Activated CD4-positive, alpha-beta memory T cell treated with anti-CD3 and anti-CD28 coated beads for 36 hours (primary cell): ENCODE data around the gene GAL. TPM values are rescaled to one million over a fixed set of nuclear protein-coding genes. Genes with fewer than 3 reads are reported as not detected.

Experiments used
- CTCF ChIA-PET: fragments of 350-600 bp; sonication (Branson Sonifier 250); formaldehyde crosslinking; loops from one replicate; lab custom pipeline; 2021; ENCODE audit warnings: antibody characterized with exemption, inconsistent platforms; lab: Charles Lee
- POLR2A ChIA-PET: fragments of 350-600 bp; sonication (Branson Sonifier 250); formaldehyde crosslinking; loops from one replicate; lab custom pipeline; 2021; ENCODE audit warnings: antibody characterized with exemption; lab: Charles Lee
- DNase-seq: peaks from one replicate; pipeline ENCODE4 v3.0.0-alpha.2; 2020
- H3K27ac Mint-ChIP-seq: one replicate; pipeline ENCODE4 v1.8.0; 2021; ENCODE audit warnings: mixed read lengths
- H3K27me3 Mint-ChIP-seq: one replicate; pipeline ENCODE4 v1.8.0; 2021; ENCODE audit warnings: mixed read lengths
- H3K36me3 Mint-ChIP-seq: one replicate; pipeline ENCODE4 v1.8.0; 2021; ENCODE audit warnings: mixed read lengths
- H3K4me1 Mint-ChIP-seq: one replicate; pipeline ENCODE4 v1.8.0; 2021; ENCODE audit warnings: low read depth, mixed read lengths
- H3K4me3 Mint-ChIP-seq: one replicate; pipeline ENCODE4 v1.8.0; 2021; ENCODE audit warnings: mild to moderate bottlenecking, mixed read lengths
- H3K9me3 Mint-ChIP-seq: one replicate; pipeline ENCODE4 v1.8.0; 2021; ENCODE audit warnings: mixed read lengths
- intact Hi-C: fragments of 100-400 bp; cut with micrococcal nuclease; formaldehyde crosslinking; loops from one replicate; pipeline ENCODE4 v1.15.1; 2023
- total RNA-seq, 2 experiments: library from RNA; stranded (reverse); gene quantifications; one replicate each; pipeline ENCODE4 v1.2.3, GENCODE V29; 2021

GAL gene
- total RNA-seq, 2 experiments from 2014 or later, result 0.97 to 1.3 TPM

DNA sequence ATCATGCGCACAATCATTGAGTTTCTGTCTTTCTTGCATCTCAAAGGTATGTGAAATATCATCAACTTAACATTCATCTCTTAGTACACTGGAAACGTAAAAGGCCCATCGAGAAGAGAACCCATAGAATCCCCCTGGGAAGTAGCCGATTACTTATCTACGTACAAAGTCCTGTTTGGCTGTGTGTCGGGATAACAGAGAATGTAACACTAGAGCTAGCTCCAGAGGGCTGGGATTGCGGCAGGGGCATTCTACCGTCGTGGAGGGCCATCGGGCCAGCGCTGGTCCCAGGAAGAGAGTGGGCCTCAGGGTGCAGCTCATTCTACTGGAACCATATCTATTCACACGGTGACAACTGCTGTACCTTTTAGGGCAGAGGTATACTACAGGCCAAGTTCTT lies 4.5 kb downstream of the GAL start:
- no peaks in the 10 kb centered on the region for H3K9me3 Mint-ChIP-seq
- no peak overlapping the region for H3K4me3 Mint-ChIP-seq
- no peak for DNase-seq
- no peak overlapping the region for H3K27ac Mint-ChIP-seq
- intact Hi-C loops, result no loop called here
- CTCF ChIA-PET, result no interaction called here
- no peaks in the 10 kb centered on the region for H3K36me3 Mint-ChIP-seq
- peaks cover 26% of the 10 kb centered on the region for H3K27me3 Mint-ChIP-seq
- POLR2A ChIA-PET, result no interaction called here
- peaks cover 20% of the 10 kb centered on the region for H3K4me1 Mint-ChIP-seq

DNA sequence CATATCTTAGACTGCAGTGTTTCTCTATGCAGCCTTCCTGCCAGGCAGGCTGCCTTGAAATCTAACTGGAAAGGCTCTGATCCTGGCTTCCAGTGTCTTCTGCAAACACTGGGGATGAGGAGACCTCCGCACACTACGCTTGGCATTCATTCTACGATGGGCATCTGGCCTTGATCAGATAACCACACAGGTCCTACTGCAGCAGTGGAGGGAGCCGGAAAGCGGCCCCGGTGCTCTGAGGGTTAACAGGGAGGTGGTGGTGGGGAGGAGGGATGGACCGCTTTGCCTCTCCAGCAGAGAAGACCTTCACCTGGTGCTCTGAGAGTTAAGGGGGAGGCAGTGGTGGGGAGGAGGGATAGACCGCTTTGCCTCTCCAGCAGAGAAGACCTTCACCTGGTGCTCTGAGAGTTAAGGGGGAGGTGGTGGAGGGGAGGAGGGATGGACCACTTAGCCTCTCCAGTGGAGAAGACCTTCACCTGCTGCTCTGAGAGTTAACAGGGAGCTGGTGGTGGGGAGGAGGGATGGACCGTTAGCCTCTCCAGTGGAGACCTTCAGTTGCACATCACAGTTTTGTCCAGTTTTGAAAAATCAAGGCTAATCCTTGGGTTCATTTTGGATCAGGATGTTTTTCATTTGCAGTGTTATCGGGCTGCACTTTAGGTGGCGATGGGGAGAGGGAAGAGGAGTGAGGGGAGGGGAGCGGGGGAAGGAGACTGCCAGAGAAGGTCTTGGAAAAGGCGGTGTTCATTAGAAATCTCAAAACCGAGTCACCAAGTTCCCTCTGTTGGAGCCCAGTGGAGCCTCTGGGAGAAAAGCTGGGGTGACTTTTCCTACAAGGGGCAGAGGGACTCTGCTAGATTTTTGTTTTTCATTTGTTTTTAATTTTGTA lies 5.6 kb downstream of the GAL start:
- no peak overlapping the region for H3K4me3 Mint-ChIP-seq
- CTCF ChIA-PET, result no interaction called here
- H3K27ac Mint-ChIP-seq, result no peak overlapping the region
- POLR2A ChIA-PET, result no interaction called here
- DNase-seq, result no peak
- H3K4me1 Mint-ChIP-seq, result peaks cover 20% of the 10 kb centered on the region
- peaks cover 24% of the 10 kb centered on the region for H3K27me3 Mint-ChIP-seq
- intact Hi-C loops, result no loop called here
- no peaks in the 10 kb centered on the region for H3K9me3 Mint-ChIP-seq
- no peaks in the 10 kb centered on the region for H3K36me3 Mint-ChIP-seq

DNA sequence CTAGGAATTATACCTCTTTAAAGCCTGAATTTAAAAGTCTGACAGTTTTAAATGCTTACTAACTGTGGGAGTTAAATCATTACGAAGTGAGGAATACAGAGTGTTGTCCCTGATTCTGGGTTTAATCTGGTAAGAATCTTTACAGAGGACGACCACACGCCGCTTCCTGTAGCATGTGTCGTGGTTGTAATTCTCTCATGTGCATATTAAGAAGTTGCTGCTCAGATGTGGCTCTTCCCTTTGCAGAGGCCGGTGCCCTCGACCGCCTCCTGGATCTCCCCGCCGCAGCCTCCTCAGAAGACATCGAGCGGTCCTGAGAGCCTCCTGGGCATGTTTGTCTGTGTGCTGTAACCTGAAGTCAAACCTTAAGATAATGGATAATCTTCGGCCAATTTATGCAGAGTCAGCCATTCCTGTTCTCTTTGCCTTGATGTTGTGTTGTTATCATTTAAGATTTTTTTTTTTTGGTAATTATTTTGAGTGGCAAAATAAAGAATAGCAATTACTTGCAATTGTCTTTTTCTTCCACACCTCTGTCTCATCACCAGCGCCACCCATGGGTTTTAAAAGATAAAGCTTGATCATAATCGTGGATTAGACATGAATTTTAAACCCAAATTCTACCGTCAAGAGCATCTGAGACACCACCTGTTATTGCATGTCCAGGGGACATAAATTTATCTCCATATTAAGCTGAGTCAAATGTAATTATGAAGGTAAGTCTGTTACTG lies 6.5 kb downstream of the GAL start:
- intact Hi-C loops, result no loop called here
- H3K4me3 Mint-ChIP-seq, result peak overlapping the region; percentile 3
- POLR2A ChIA-PET, result no interaction called here
- peaks cover 16% of the 10 kb centered on the region for H3K27me3 Mint-ChIP-seq
- DNase-seq, result peak; percentile 48
- peaks cover 20% of the 10 kb centered on the region for H3K4me1 Mint-ChIP-seq
- CTCF ChIA-PET, result interaction anchor here (0.8 to 1.2 kb wide), 3 partner anchors 35 to 154 kb away, joined by 3 to 5 read pairs (median 3); no protein-coding TSS in a partner anchor
- H3K9me3 Mint-ChIP-seq, result no peaks in the 10 kb centered on the region
- no peaks in the 10 kb centered on the region for H3K36me3 Mint-ChIP-seq
- no peak overlapping the region for H3K27ac Mint-ChIP-seq

DNA sequence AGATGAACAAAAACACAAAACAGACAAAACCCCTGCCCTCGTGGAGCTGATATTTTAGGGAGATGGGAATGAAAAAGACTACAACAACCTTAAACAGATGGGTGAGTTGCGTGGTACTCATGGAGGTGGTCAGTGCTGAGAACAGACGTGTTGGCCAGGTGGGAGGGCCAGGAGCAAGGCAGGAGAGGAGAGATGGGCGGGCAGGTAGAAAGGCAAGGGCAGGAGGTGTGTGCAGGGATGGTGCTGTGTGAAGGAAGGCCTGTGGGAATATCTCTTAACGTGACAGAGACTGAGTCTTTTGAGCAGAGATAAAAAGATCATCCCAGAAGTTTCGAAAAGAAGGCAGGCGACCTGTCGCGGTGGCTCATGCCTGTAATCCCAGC lies 7.0 kb downstream of the GAL start:
- no peak for DNase-seq
- intact Hi-C loops, result no loop called here
- ChIA-PET POLR2A (no interaction called here), CTCF (interaction anchor here (0.8 to 1.2 kb wide), 3 partner anchors 34 to 153 kb away, joined by 3 to 5 read pairs (median 3); no protein-coding TSS in a partner anchor)
- Mint-ChIP-seq H3K27me3 (peaks cover 10% of the 10 kb centered on the region), H3K36me3 (peaks cover under 1% of the 10 kb centered on the region), H3K4me1 (peaks cover 20% of the 10 kb centered on the region), H3K4me3 (no peak overlapping the region), H3K9me3 (peaks cover 3% of the 10 kb centered on the region), H3K27ac (no peak overlapping the region)

DNA sequence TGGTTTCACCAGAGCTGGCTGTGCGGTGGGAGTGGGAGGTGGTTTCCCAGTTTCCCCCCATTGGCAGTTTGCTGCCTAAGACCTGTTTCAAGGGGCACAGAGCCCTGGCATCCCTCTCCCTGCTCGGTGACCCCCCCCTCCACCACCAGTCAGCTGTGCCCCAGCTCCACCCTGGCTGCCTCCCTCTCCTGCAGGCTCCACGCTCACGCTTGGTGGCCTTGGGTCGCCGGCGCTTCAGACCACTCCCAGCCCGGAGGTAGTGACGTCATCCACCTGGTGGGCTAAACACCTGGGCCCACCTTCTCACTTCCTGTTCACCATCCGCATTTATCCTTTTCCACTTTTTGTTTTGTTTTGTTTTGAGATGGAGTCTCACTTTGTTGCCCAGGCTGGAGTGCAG lies 7.8 kb downstream of the GAL start:
- peaks cover 2% of the 10 kb centered on the region for H3K36me3 Mint-ChIP-seq
- no peak overlapping the region for H3K27ac Mint-ChIP-seq
- peaks cover 9% of the 10 kb centered on the region for H3K27me3 Mint-ChIP-seq
- no peak overlapping the region for H3K4me3 Mint-ChIP-seq
- CTCF ChIA-PET, result interaction anchor here (0.9 to 1.2 kb wide), 2 partner anchors 49 to 152 kb away, joined by 3 to 5 read pairs; no protein-coding TSS in a partner anchor
- POLR2A ChIA-PET, result no interaction called here
- peaks cover 20% of the 10 kb centered on the region for H3K4me1 Mint-ChIP-seq
- DNase-seq, result no peak
- intact Hi-C loops, result no loop called here
- H3K9me3 Mint-ChIP-seq, result peaks cover 7% of the 10 kb centered on the region

DNA sequence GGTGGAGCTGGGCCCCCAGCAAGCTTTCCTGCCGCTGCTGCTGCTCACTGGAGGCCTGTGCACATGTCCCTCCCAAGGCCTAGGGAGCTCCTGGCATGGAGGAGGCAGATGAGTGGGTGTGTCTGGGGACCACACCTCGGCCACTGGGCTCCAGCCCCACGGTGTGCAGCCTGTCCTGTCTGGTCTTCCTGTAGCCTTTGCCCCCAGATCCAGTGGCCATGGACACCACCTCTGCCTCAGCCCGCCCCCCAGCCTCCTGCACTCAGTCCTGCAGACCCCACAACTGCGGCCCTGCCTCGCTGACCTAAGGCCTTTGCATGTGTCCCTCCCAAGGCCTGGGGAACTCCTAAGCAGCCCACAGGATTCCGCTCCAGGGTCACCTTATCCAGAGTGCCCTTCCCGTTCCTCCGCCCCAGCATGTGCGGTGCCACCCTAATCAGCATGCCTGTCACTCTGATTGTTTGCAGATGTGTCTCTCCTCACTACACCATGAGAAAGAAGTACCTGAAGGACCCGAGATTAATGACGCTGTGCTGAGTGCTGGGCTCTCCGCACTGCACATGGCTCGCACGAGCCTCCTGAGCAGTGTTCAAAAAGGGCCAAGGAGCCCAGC lies 8.6 kb downstream of the GAL start:
- no peak overlapping the region for H3K27ac Mint-ChIP-seq
- DNase-seq, result no peak

DNA sequence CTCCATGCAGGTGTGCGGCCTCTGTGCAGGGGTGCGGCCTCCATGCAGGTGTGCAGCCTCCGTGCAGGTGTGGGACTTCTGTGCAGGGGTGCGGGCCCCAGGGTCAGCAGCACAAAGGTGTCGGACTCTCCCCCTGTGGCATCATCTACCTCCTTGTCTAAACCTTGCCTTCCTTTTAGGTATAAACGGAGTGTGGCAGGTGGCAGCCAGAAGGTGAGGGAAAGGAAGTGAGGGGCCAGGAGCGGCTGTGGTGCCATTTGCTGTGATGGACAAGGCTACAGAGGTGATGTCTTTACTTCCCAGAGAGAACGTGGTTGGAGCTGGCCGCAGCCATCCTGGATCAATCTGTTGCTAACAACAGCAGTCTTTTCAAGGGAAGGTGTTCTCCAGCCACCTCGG lies 9.1 kb downstream of the GAL start:
- Mint-ChIP-seq H3K9me3 (peaks cover 10% of the 10 kb centered on the region), H3K27ac (no peak overlapping the region), H3K4me1 (peaks cover 20% of the 10 kb centered on the region), H3K36me3 (peaks cover 5% of the 10 kb centered on the region), H3K4me3 (no peak overlapping the region), H3K27me3 (peaks cover 8% of the 10 kb centered on the region)
- POLR2A ChIA-PET, result no interaction called here
- DNase-seq, result no peak
- CTCF ChIA-PET, result no interaction called here
- intact Hi-C loops, result no loop called here

More for the DNA sequence above, 8.6 kb downstream of the GAL start:
- Mint-ChIP-seq H3K27me3 (peaks cover 8% of the 10 kb centered on the region), H3K4me1 (peaks cover 20% of the 10 kb centered on the region), H3K36me3 (peaks cover 5% of the 10 kb centered on the region), H3K9me3 (peaks cover 10% of the 10 kb centered on the region), H3K4me3 (no peak overlapping the region)
- CTCF ChIA-PET, result no interaction called here
- intact Hi-C loops, result no loop called here
- POLR2A ChIA-PET, result no interaction called here

DNA sequence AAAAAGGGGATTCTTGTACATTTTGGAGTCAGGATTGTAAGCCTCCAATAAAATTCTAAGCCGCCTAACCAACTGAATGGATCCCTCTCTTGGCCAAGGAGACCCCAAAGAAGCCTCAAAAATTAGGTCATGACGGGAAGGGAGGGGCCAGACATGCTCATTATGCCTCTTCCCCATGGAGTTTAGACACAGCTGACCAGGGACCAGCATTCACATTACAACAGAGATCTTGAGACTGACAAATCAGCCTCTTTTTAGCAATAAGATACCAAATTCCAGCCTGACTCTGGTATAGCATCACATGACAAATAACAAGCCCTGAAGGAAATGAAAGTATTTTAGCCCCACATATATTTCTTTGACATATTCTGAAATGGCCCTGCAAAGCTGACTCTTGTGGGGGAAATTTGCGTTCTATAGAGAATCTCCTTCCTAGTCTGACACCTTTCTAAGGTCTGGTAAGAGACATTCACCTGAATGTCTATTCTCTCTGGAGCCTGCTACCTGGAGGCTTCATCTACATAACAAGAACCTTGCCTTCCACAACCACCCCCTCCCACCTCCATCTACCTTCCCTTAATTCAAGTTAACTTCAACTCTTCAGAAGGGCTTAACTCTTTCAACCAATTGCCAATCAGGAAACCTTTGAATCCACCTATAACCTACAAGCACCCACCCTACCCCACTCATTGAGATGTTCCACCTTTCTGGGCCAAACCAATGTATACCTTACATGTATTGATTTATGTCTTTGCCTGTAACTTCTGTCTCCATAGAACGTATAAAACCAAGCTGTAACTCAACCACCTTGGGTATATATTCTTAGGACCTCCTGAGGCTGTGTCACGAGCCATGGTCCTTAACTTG lies 10.3 kb downstream of the GAL start:
- ChIA-PET CTCF (interaction anchor here (0.6 kb wide), 1 partner anchor 149 kb away, joined by 3 read pairs; no protein-coding TSS in a partner anchor), POLR2A (no interaction called here)
- peaks cover 10% of the 10 kb centered on the region for H3K9me3 Mint-ChIP-seq
- H3K27ac Mint-ChIP-seq, result no peak overlapping the region
- peaks cover 6% of the 10 kb centered on the region for H3K36me3 Mint-ChIP-seq
- intact Hi-C loops, result no loop called here
- peaks cover 19% of the 10 kb centered on the region for H3K4me1 Mint-ChIP-seq
- no peak for DNase-seq
- H3K27me3 Mint-ChIP-seq, result peaks cover 8% of the 10 kb centered on the region
- no peak overlapping the region for H3K4me3 Mint-ChIP-seq

DNA sequence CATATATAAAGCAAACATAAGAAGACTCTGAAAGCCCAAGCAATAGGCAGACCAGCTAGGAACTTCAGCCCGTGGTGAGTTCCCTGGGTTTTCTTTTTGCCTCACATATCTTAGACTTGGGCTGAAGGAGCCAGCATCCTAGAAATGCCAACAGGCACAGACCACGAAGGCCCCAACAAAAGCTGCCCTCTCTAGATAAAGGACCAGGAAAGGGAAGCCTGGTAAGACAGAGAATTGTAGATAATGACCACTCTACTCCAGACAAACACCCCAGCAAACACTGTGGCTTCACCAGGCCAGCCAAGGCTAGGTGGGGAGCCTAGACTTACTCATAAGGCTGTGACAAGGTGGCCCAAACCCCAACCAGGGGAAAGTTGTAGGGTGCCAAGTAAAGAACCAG lies 11.2 kb downstream of the GAL start:
- no peak overlapping the region for H3K27ac Mint-ChIP-seq
- POLR2A ChIA-PET, result no interaction called here
- no peak overlapping the region for H3K4me3 Mint-ChIP-seq
- H3K9me3 Mint-ChIP-seq, result peaks cover 10% of the 10 kb centered on the region
- CTCF ChIA-PET, result no interaction called here
- peaks cover 8% of the 10 kb centered on the region for H3K27me3 Mint-ChIP-seq
- DNase-seq, result no peak
- H3K4me1 Mint-ChIP-seq, result peaks cover 10% of the 10 kb centered on the region
- peaks cover 6% of the 10 kb centered on the region for H3K36me3 Mint-ChIP-seq
- intact Hi-C loops, result no loop called here

DNA sequence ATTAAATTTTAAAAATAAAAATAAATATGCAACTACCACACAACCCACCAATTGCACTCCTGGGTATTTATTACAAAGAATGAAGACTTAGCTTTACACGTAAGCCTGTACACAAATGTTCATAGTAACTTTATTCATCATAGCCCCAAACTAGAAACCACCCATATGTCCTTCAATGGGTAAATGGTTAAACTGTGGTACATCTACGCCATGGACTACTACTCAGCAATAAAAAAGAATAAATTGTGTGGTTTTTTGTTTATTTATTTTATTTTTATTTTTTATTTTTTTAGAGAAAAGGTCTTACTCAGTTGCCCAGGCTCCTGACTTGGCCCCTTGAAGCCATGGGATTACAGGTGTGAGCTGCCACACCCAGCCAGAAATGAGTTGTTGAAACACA lies 14.6 kb downstream of the GAL start:
- Mint-ChIP-seq H3K4me3 (no peak overlapping the region), H3K27me3 (peaks cover 7% of the 10 kb centered on the region), H3K4me1 (no peaks in the 10 kb centered on the region), H3K36me3 (peaks cover 6% of the 10 kb centered on the region), H3K9me3 (peaks cover 10% of the 10 kb centered on the region), H3K27ac (no peak overlapping the region)
- no peak for DNase-seq
- CTCF ChIA-PET, result no interaction called here
- intact Hi-C loops, result no loop called here
- POLR2A ChIA-PET, result no interaction called here

DNA sequence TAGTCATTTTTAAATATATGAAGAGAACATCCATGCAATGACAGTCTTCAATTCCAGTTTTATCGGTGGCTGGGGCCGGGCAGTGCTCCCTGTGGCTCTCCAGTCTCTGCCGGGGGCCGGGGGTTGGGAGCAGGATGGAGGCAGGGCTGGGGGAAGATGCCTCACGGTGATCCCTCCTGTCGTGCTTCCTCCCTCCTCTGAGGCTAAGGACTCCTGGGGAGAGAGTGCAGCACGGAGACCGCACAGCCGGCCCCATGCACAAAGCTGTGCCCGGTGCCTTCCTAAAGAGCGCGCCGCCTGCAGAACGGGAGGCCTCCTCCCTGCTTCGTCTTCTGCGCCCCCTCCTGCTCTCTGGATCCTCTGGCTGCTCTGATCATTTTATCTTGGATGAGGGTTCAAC lies 20.5 kb downstream of the GAL start:
- ChIA-PET CTCF (interaction anchor here (1.8 kb wide), 1 partner anchor 94 kb away, joined by 5 read pairs; no protein-coding TSS in a partner anchor), POLR2A (no interaction called here)
- no peaks in the 10 kb centered on the region for H3K36me3 Mint-ChIP-seq
- H3K9me3 Mint-ChIP-seq, result no peaks in the 10 kb centered on the region
- intact Hi-C loops, result no loop called here
- H3K4me3 Mint-ChIP-seq, result no peak overlapping the region
- no peaks in the 10 kb centered on the region for H3K4me1 Mint-ChIP-seq
- no peak overlapping the region for H3K27ac Mint-ChIP-seq
- H3K27me3 Mint-ChIP-seq, result peaks cover 3% of the 10 kb centered on the region
- DNase-seq, result no peak
